Measurements from ENCODE around the gene MAPK8IP3. TPM values are rescaled to one million over a fixed set of nuclear protein-coding genes. Genes with fewer than 3 reads are reported as not detected.

MAPK8IP3 gene
- total RNA-seq, 1 donor from 2014 or later = 37.5 TPM

- no peak for DNase-seq (ENCODE audit: low read depth)
- TF ChIP-seq CTCF (conservative IDR thresholded peaks at IDR 0.05; ENCODE audit: low read depth, low read length) = no peak
- no peak overlapping the region for H3K4me3 ChIP-seq (ENCODE audit: low read depth, low read length)
Measured at GRCh38 chr16:1791256-1791942, 85.4 kb downstream of the MAPK8IP3 start.

GRCh38 chr16:1791943-1792812, 86.2 kb downstream of the MAPK8IP3 start:
- no peak for TF ChIP-seq CTCF (conservative IDR thresholded peaks at IDR 0.05; ENCODE audit: low read depth, low read length)
- H3K4me3 ChIP-seq (ENCODE audit: low read depth, low read length) = no peak overlapping the region
- DNase-seq (ENCODE audit: low read depth) = no peak

GRCh38 chr16:1792836-1793577, 87.0 kb downstream of the MAPK8IP3 start:
- DNase-seq (ENCODE audit: low read depth) = no peak
- H3K4me3 ChIP-seq (ENCODE audit: low read depth, low read length) = no peak overlapping the region
- TF ChIP-seq CTCF (conservative IDR thresholded peaks at IDR 0.05; ENCODE audit: low read depth, low read length) = no peak

- TF ChIP-seq CTCF (conservative IDR thresholded peaks at IDR 0.05; ENCODE audit: low read depth, low read length) = no peak
- DNase-seq (ENCODE audit: low read depth) = no peak
- H3K4me3 ChIP-seq (ENCODE audit: low read depth, low read length) = no peak within 1 kb of the TSS
Measured at GRCh38 chr16:1793578-1794220, 87.7 kb downstream of the MAPK8IP3 start, which contains the start of gene IGFALS. Gene IGFALS, minus strand, starts transcription at chr16:1793705. Its CDS starts 53 bp downstream, at chr16:1793652.

GRCh38 chr16:1794221-1794871, 88.4 kb downstream of the MAPK8IP3 start:
- TF ChIP-seq CTCF (conservative IDR thresholded peaks at IDR 0.05; ENCODE audit: low read depth, low read length) = no peak
- H3K4me3 ChIP-seq (ENCODE audit: low read depth, low read length) = no peak overlapping the region
- no peak for DNase-seq (ENCODE audit: low read depth)

Measured in epithelial cell of proximal tubule (primary cell).